ENCODE data around the gene KPTN.

GRCh38 chr19:47499863-47500830 is 16.1 kb upstream of the KPTN start:
- TF ChIP-seq CTCF (IDR thresholded peaks at IDR 0.05), result no peak
- no peak for TF ChIP-seq POLR2A (IDR thresholded peaks at IDR 0.05)
